Measurements from ENCODE around the gene UBA6.

UBA6 gene

GRCh38 chr4:67573193-67573592, 127.8 kb downstream of the UBA6 start:
- no peak for TF ChIP-seq CTCF (IDR thresholded peaks at IDR 0.05; ENCODE audit: extremely low read depth, insufficient read depth, missing control alignments)
- DNase-seq (ENCODE audit: low spot score), result no peak
- in situ Hi-C loops (cut with MboI; ENCODE audit: low pct_unique_long_range_greater_than_20kb, low sequenced_read_pairs, unreplicated experiment), result no loop called here

GRCh38 chr4:67571975-67572374, 129.0 kb downstream of the UBA6 start:
- in situ Hi-C loops (cut with MboI; ENCODE audit: low pct_unique_long_range_greater_than_20kb, low sequenced_read_pairs, unreplicated experiment), result no loop called here
- no peak for TF ChIP-seq CTCF (IDR thresholded peaks at IDR 0.05; ENCODE audit: extremely low read depth, insufficient read depth, missing control alignments)
- no peak for DNase-seq (ENCODE audit: low spot score)

DNA sequence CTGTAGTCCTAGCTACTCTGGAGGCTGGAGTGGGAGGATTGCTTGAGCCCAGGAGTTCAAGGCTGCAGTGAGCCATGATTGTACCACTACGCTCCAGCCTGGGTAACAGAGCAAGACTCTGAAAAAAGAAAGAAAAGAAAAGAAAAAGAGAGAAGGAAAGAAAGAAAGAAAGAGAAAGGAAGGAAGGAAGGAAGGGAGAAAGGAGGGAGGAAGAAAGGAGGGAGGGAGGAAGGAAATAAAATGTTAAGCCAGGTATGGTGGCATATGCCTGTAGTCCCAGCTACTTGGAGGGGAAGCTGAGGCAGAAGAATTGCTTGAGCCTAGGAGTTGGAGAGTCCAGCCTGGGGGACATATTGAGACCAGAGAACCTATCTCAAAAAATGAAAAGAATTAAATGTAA, 130.4 kb downstream of the UBA6 start:
- TF ChIP-seq CTCF (IDR thresholded peaks at IDR 0.05; ENCODE audit: extremely low read depth, insufficient read depth, missing control alignments), result no peak
- in situ Hi-C loops (cut with MboI; ENCODE audit: low pct_unique_long_range_greater_than_20kb, low sequenced_read_pairs, unreplicated experiment), result no loop called here
- DNase-seq (ENCODE audit: low spot score), result no peak

GRCh38 chr4:67568820-67569219, 132.1 kb downstream of the UBA6 start:
- in situ Hi-C loops (cut with MboI; ENCODE audit: low pct_unique_long_range_greater_than_20kb, low sequenced_read_pairs, unreplicated experiment), result no loop called here
- no peak for TF ChIP-seq CTCF (IDR thresholded peaks at IDR 0.05; ENCODE audit: extremely low read depth, insufficient read depth, missing control alignments)
- no peak for DNase-seq (ENCODE audit: low spot score)

DNA sequence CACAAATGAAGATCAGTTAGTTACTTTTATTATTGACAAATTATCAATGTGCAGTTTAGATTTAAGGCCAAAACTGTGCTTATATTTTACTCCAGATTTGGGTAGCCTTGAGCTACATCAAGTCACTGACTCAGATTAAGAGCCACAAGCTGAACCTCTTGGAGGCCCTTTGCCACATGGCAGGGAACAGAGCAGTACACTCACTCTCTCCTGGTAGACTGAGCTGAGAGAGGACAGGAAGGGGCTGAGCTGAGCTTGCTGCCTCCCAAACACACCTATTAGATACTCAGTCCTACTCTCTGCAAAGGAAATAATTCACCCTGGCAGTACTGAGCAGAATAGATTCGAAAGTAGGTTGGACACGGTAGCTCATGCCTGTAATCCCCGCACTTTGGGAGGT, 134.6 kb downstream of the UBA6 start:
- in situ Hi-C loops (cut with MboI; ENCODE audit: low pct_unique_long_range_greater_than_20kb, low sequenced_read_pairs, unreplicated experiment), result no loop called here
- DNase-seq (ENCODE audit: low spot score), result no peak
- TF ChIP-seq CTCF (IDR thresholded peaks at IDR 0.05; ENCODE audit: extremely low read depth, insufficient read depth, missing control alignments), result no peak

DNA sequence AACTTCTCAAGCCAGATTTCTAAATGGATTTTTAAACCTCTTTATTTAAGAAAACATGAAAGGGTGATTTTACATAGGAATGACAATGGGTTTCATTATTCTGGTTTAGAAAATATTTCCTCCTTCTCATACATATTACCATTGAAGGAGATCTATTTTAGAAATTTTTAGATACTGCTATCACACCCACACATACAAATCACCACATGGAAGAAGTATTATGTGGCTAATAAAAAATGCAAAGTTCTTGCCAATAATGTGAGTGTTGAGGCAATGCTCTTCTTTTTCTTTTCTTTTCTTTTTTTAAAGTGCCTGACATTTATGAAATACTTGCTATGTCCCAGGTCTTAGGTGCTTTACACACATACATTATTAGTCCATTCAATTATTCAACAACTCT, 135.7 kb downstream of the UBA6 start:
- in situ Hi-C loops (cut with MboI; ENCODE audit: low pct_unique_long_range_greater_than_20kb, low sequenced_read_pairs, unreplicated experiment), result no loop called here
- no peak for DNase-seq (ENCODE audit: low spot score)
- no peak for TF ChIP-seq CTCF (IDR thresholded peaks at IDR 0.05; ENCODE audit: extremely low read depth, insufficient read depth, missing control alignments)

Measured in GM13977 (cell line).